Measurements from ENCODE around the gene NREP. TPM values are rescaled to one million over a fixed set of nuclear protein-coding genes. Genes with fewer than 3 reads are reported as not detected.

Gene NREP
- total and polyA plus RNA-seq, 2 donors (not counting 3 experiments of a cell fraction or from before 2014, with no cell fraction given): 96.7 to 112 TPM

DNA sequence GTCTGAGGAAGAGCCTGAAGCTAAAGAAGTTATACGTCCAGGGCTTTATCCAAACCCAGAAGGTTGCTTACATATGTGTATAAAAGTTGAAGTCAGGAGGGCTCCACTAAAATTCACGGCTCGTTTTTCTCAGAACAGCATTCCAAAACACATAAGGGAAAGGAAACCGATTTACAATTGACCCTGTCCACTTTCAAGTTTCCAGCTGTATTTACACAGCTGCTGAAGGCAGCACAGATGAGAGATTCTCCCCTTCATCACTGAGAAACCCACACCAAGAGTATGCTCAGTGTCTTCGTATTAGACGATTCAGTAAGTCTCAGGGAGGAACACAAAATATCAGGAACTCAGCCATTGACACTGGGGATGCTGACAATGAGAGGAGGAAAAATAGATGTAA, 5.9 kb upstream of the NREP start:
- dilution Hi-C loops (cut with MboI; ENCODE audit: extremely low pct_ligation_motif_present, low sequenced_read_pairs): no loop called here
- ChIA-PET POLR2A (no interaction called here), CTCF (no interaction called here)
- H3K79me2 ChIP-seq (ENCODE audit: control insufficient read depth, insufficient read depth, low read length): no peaks in the 10 kb centered on the region
- H3K9me3 ChIP-seq (replicated peaks; ENCODE audit: control insufficient read depth, insufficient read depth, low read length): no peaks in the 10 kb centered on the region
- no peak overlapping the region for H2AFZ ChIP-seq (ENCODE audit: low read depth, low read length)
- no peaks in the 10 kb centered on the region for H3K36me3 ChIP-seq (ENCODE audit: control insufficient read depth in 2 of 2, extremely low read depth in 1 of 2, insufficient read depth in 2 of 2, low read length in 2 of 2)
- BruUV-seq (replicated peaks): no TSS peak
- intact Hi-C loops (cut with micrococcal nuclease): no loop called here
- H3K9me1 ChIP-seq (replicated peaks; ENCODE audit: control insufficient read depth, extremely low read depth, insufficient read depth, low read length): no peaks in the 10 kb centered on the region
- DNase-seq (ENCODE audit: low read depth, low spot score) (peak; percentile 68), FAIRE-seq (no peak)
- H3K4me1 ChIP-seq (ENCODE audit: control insufficient read depth, extremely low read depth, insufficient read depth, low read length): peaks cover 7% of the 10 kb centered on the region
- no peaks in the 10 kb centered on the region for H4K20me1 ChIP-seq (replicated peaks; ENCODE audit: control insufficient read depth, extremely low read depth, insufficient read depth, low read length)
- no peak overlapping the region for H3K4me2 ChIP-seq (ENCODE audit: insufficient read depth, low read length)
- TF ChIP-seq POLR2A (IDR thresholded peaks at IDR 0.05; ENCODE audit: low read depth, low read length) (no peak), JUN (IDR thresholded peaks at IDR 0.05; ENCODE audit: borderline replicate concordance, insufficient read depth, insufficient read length, low read depth) (no peak), FOS (IDR thresholded peaks at IDR 0.05; ENCODE audit: borderline replicate concordance, insufficient read depth, low read length) (no peak), MYC (IDR thresholded peaks at IDR 0.05; ENCODE audit: low read depth, low read length) (no peak), POLR2AphosphoS5 (IDR thresholded peaks at IDR 0.05; ENCODE audit: insufficient read depth, low read depth, low read length) (no peak), GATA2 (IDR thresholded peaks at IDR 0.05; ENCODE audit: insufficient read depth, insufficient read length, low read depth, low read length) (no peak), EZH2 (IDR thresholded peaks at IDR 0.05; ENCODE audit: borderline replicate concordance, low read depth, low read length, severe bottlenecking) (no peak)
- TF ChIP-seq, protein P1, sequence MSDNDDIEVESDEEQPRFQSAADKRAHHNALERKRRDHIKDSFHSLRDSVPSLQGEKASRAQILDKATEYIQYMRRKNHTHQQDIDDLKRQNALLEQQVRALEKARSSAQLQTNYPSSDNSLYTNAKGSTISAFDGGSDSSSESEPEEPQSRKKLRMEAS (IDR thresholded peaks at IDR 0.05; ENCODE audit: insufficient read depth, insufficient read length): no peak
- TF ChIP-seq, protein P2, sequence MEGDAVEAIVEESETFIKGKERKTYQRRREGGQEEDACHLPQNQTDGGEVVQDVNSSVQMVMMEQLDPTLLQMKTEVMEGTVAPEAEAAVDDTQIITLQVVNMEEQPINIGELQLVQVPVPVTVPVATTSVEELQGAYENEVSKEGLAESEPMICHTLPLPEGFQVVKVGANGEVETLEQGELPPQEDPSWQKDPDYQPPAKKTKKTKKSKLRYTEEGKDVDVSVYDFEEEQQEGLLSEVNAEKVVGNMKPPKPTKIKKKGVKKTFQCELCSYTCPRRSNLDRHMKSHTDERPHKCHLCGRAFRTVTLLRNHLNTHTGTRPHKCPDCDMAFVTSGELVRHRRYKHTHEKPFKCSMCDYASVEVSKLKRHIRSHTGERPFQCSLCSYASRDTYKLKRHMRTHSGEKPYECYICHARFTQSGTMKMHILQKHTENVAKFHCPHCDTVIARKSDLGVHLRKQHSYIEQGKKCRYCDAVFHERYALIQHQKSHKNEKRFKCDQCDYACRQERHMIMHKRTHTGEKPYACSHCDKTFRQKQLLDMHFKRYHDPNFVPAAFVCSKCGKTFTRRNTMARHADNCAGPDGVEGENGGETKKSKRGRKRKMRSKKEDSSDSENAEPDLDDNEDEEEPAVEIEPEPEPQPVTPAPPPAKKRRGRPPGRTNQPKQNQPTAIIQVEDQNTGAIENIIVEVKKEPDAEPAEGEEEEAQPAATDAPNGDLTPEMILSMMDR (IDR thresholded peaks at IDR 0.05; ENCODE audit: extremely low read depth in 1 of 2, insufficient read depth in 1 of 2, low read depth in 1 of 2, low read length in 2 of 2): no peak
- H3K9ac ChIP-seq (replicated peaks; ENCODE audit: extremely low read depth, insufficient read depth, low read length): no peak overlapping the region
- no peaks in the 10 kb centered on the region for H3K27me3 ChIP-seq (ENCODE audit: control insufficient read depth in 2 of 2, insufficient read depth in 2 of 2, low read length in 2 of 2)
- no peak overlapping the region for H3K27ac ChIP-seq (ENCODE audit: insufficient read depth, low read depth, low read length)
- H3K4me3 ChIP-seq (replicated peaks in 1 of 3; ENCODE audit: insufficient read depth in 1 of 3, low read depth in 1 of 3, low read length in 3 of 3): no peak overlapping the region

Data from endothelial cell of umbilical vein (primary cell).